HG03159 (cell line): ENCODE results near the gene NBEAL2.
"Not testable (repeated sequence)": the region's sequence is repeated elsewhere in the genome, so short reads cannot be mapped to it uniquely, and the experiment has no call there.

Experiments used
- ATAC-seq: cut with Tn5 transposase; IDR thresholded peaks from one replicate; pipeline ENCODE4 v1.9.1; 2021; ENCODE audit warnings: mild to moderate bottlenecking, moderate library complexity; ENCODE audit not compliant: unreplicated experiment

Gene NBEAL2

DNA sequence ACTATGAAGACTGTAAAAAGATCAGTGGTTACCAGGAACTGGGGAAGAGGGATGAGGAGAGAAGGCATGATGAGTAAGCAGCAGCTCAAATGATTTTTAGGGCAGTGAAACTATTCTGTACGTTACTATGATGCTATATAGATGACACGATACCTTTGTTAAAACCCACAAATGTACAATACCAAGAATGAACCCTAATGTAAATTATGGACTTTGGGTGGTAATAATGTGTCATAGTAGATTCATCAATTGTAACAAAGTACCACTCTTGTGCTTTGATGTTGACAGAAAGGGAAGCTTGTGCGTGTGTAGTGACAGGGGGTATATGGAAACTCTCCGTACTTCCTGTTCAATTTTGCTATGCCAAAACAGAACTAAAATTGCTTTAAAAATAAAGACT, 51.6 kb downstream of the NBEAL2 start:
- not testable (repeated sequence) for ATAC-seq

DNA sequence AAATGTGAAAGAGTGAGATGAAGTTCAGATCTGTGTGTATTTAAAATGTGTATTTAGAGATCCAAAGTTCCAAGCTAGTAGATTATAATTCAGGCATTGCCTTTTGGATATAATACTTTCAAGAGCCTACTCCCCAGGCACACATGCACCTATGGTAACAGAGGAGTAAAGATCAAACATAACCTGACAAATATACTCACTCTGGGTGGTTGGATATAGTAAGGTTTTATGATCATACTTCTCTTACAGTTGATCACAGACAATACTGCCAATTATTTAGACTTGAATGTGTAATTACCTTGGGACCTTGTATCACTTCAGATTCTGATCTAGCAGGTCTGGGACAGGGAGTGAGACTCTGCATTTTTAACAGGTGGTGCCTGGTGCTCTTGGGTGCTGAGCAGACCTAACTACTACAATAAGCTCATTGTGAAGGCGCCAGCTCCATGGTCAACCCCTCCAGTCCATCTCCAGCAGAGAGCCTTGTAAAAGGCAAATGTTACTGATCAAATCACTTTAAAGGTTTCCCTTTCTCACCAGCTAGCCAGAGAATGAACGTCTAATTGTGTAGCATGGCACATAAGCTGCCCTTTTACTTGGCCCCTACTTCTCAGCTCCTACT, 55.5 kb downstream of the NBEAL2 start:
- ATAC-seq = no peak

- no peak for ATAC-seq
Observed at GRCh38 chr3:47035645-47036044, 56.2 kb downstream of the NBEAL2 start.

DNA sequence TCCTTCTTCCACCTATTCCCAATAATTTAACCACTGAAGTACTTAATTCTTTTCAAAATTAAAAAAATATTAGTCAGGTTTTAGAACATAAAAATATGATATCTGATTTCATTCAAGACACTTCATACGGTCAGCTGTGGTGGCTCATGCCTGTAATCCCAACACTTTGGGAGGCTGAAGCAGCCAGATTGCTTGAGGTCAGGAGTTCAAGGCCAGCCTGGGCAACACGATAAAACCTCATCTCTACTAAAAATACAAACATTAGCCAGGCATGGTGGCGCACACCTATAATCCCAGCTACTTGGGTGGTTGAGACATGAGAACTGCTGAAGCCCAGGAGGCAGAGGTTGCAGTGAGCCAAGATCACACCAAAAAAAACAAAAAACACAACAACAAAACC, 56.7 kb downstream of the NBEAL2 start:
- no peak for ATAC-seq

- ATAC-seq = not testable (repeated sequence)
Observed at GRCh38 chr3:47037302-47037701, 57.8 kb downstream of the NBEAL2 start.

DNA sequence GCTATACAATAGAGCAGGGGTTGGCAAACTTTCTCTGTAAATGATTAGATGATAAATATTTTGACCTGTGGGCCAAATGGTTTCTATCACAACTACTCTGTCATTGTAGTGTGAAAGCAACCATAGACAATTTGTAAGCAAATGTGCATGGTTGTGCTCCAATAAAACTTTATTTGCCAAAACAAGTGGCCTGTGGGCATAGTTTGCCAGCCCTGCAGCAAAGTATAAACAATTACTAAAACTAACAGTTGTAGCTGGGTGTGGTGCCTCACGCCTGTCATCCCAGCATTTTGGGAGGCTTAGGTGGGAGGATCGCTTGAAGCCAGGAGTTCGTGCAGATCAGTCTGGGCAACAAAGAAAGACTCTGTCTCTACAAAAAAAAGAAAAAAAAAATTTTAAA, 61.6 kb downstream of the NBEAL2 start:
- ATAC-seq = no peak

GRCh38 chr3:47042231-47042791, 62.8 kb downstream of the NBEAL2 start:
- ATAC-seq = no peak

GRCh38 chr3:47047069-47047468, 67.6 kb downstream of the NBEAL2 start:
- no peak for ATAC-seq

- ATAC-seq = no peak
Observed at GRCh38 chr3:47047673-47048072, 68.2 kb downstream of the NBEAL2 start.

DNA sequence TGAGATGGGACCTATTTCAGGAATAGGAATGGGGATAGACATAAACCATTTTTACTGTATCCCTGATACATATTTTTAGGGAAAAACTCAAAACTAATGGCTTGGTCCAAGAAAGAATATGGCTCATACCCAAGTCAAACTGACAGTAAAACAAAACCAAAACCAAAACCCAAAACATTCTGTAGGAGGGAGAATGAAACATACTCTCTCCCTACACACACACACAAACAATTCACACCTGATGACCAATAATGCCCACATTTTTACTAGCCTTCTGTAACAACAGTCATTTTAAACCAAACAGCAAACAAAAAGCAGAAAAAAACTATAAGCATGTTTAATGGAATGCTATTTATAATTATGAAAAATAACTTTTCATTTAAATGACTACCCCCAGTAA, 74.9 kb downstream of the NBEAL2 start:
- no peak for ATAC-seq

DNA sequence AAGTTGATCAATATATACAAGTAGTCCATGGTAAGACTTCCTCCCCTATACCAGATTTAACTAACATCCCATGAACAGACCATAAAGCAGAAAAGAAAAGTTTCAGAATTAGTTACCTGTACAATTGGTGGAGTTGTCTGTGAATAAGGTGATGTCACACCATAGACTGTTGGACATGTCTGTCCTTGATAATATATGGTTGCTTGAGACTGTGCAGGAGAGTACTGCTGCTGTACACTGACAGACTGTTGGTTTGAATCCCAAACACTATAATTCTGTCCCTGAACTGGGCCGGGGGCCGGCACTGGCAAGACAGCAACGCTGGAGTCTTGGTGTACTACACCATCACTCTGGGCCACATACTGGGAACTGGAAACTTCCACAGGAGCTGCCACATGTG, 77.2 kb downstream of the NBEAL2 start:
- no peak for ATAC-seq

DNA sequence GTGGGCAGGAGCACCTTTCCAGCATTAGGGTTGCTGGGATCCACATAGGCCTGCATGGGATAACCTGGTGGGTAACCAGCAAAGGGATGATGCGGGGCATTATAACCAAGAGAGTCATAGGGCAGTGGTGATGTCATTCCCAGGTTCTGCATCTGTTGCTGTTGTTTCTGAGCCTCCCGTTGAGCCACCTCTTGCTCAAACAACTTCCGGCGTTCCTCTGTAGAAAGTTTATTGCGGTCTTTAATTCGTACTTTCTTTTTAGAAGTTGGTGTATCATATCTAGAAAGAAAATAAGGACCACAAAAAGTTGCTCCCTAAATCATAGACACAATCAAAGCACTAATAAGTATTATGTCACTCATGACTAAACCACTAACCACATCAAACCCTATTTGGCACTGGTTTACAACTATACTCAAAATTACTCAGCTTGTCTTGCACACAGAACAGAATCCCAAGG, 77.8 kb downstream of the NBEAL2 start:
- no peak for ATAC-seq
